K562 (cell line): ENCODE data around the gene SYNJ2. TPM values are rescaled to one million over a fixed set of nuclear protein-coding genes. Genes with fewer than 3 reads are reported as not detected.
A peak's percentile ranks its signal among the peaks of the same experiment; 100 is the strongest.

Experiments
- CXXC5 ChIP-seq: fragments of 250-450 bp; sonication (Bioruptor Pico); IDR thresholded peaks from 2 replicates; pipeline ENCODE4 v1.8.0; 2022; ENCODE audit warnings: inconsistent platforms, mild to moderate bottlenecking, moderate library complexity
- FOXA3 ChIP-seq, 2 experiments: fragments of 450-650 bp in 1 of 2; sonication (generic) in 1 of 2; formaldehyde crosslinking; IDR thresholded peaks in 1 of 2; conservative IDR thresholded peaks in 1 of 2; 2 replicates each; pipeline versions ENCODE4 v1.4.0 to v1.8.0; 2020 to 2022; ENCODE audit warnings: mild to moderate bottlenecking in 2 of 2, missing genetic modification reagents in 1 of 2
- HMG20B ChIP-seq: fragments of 250-450 bp; sonication (Bioruptor Pico); IDR thresholded peaks from 2 replicates; pipeline ENCODE4 v1.5.0; 2021; ENCODE audit warnings: mild to moderate bottlenecking
- MTA3 ChIP-seq: fragments of 450-650 bp; formaldehyde crosslinking; IDR thresholded peaks from 2 replicates; pipeline ENCODE4 v1.6.1; 2017; ENCODE audit warnings: mild to moderate bottlenecking, borderline replicate concordance
- PHF8 ChIP-seq: fragments of 200-600 bp; sonication (generic); IDR thresholded peaks from 2 replicates; pipeline ENCODE4 v1.6.1; 2012; ENCODE audit warnings: mixed run types, mild to moderate bottlenecking, inconsistent platforms, low read length, moderate library complexity, borderline replicate concordance
- PML ChIP-seq: IDR thresholded peaks from 2 replicates; pipeline ENCODE4 v1.6.1; 2012; ENCODE audit warnings: low read length, inconsistent platforms
- RAD21 ChIP-seq, 2 experiments: fragments of 250-450 bp in 1 of 2; fragments of 450-650 bp in 1 of 2; sonication (Bioruptor Pico) in 1 of 2; formaldehyde crosslinking in 1 of 2; IDR thresholded peaks in 1 of 2; conservative IDR thresholded peaks in 1 of 2; 2 replicates each; pipeline versions ENCODE4 v1.4.0 to v1.8.0; 2020 to 2022; ENCODE audit warnings: mild to moderate bottlenecking in 2 of 2, moderate library complexity in 1 of 2
- SAFB ChIP-seq: fragments of 200-400 bp; formaldehyde crosslinking; IDR thresholded peaks from 2 replicates; pipeline ENCODE4 v1.6.1; 2017; ENCODE audit warnings: low read depth, low read length, borderline replicate concordance
- SIX5 ChIP-seq, 2 experiments: IDR thresholded peaks; 2 replicates each; pipeline ENCODE4 v1.6.1; 2011; ENCODE audit warnings: low read length in 2 of 2, borderline replicate concordance in 1 of 2, low read depth in 1 of 2, mild to moderate bottlenecking in 1 of 2, moderate library complexity in 1 of 2; ENCODE audit not compliant: insufficient read depth in 1 of 2
- TRIM24 ChIP-seq, 2 experiments: fragments of 450-650 bp; IDR thresholded peaks; 2 replicates each; pipeline ENCODE4 v1.6.1; 2016
- ZNF175 ChIP-seq: fragments of 200-800 bp; sonication (Bioruptor generic); IDR thresholded peaks from 2 replicates; pipeline ENCODE4 v1.6.1; 2016; ENCODE audit warnings: low read depth, mild to moderate bottlenecking, missing genetic modification characterization, missing compliant biosample characterization
- ZNF23 ChIP-seq: fragments of 250-450 bp; sonication (Bioruptor Pico); IDR thresholded peaks from 2 replicates; pipeline ENCODE4 v1.4.0; 2020; ENCODE audit warnings: mild to moderate bottlenecking
- ZNF311 ChIP-seq: fragments of 250-450 bp; sonication (Bioruptor Pico); IDR thresholded peaks from 2 replicates; pipeline ENCODE4 v1.4.0; 2020; ENCODE audit warnings: mild to moderate bottlenecking, moderate library complexity
- ZNF41 ChIP-seq: fragments of 250-450 bp; sonication (Bioruptor Pico); conservative IDR thresholded peaks from 2 replicates; pipeline ENCODE4 v1.4.0; 2020; ENCODE audit warnings: mild to moderate bottlenecking
- ZNF695 ChIP-seq: fragments of 450-650 bp; formaldehyde crosslinking; IDR thresholded peaks from 2 replicates; pipeline ENCODE4 v1.4.0; 2020; ENCODE audit warnings: mild to moderate bottlenecking, moderate library complexity
- polyA plus RNA-seq, 8 experiments: library from polyadenylated mRNA; depleted of rRNA in 4 of 8; stranded (reverse) in 5 of 8; unstranded in 3 of 8; fragments of >200 nt; fragmentation: Nextera tagmentation in 2 of 8; fragmentation: Illumina TruSeq in 1 of 8; extraction: Ambion mirVana in 2 of 8; extraction: Trizol in 1 of 8; gene quantifications; 2 replicates each; pipeline versions ENCODE4 v1.2.1 to v1.2.3, GENCODE V29; 2011 to 2014; ENCODE audit warnings: inconsistent platforms in 1 of 8, missing spikeins in 1 of 8
- total RNA-seq, 7 experiments: library from RNA; depleted of rRNA in 6 of 7; stranded (reverse); fragments of >200 nt in 6 of 7; fragmentation: Illumina TruSeq in 2 of 7; extraction: Trizol in 2 of 7; gene quantifications; 2 replicates each; pipeline versions ENCODE4 v1.2.1 to v1.2.3, GENCODE V29; 2011 to 2021; ENCODE audit warnings: low replicate concordance in 1 of 7
- TF ChIP-seq, protein P1 (sequence below): fragments of 450-650 bp; conservative IDR thresholded peaks from 2 replicates; pipeline ENCODE4 v1.6.1; 2016; ENCODE audit warnings: missing genetic modification characterization, low read depth, mild to moderate bottlenecking, control low read depth, missing compliant biosample characterization
- TF ChIP-seq, protein P2 (sequence below): sonication (generic); formaldehyde crosslinking; IDR thresholded peaks from 2 replicates; pipeline ENCODE4 v1.8.0; 2022; ENCODE audit warnings: mild to moderate bottlenecking, missing genetic modification reagents
- TF ChIP-seq, protein P3 (sequence below): fragments of 450-650 bp; IDR thresholded peaks from 2 replicates; pipeline ENCODE4 v1.6.1; 2016; ENCODE audit warnings: missing biosample characterization, missing genetic modification characterization
- TF ChIP-seq, protein P4 (sequence below): sonication (generic); formaldehyde crosslinking; IDR thresholded peaks from 2 replicates; pipeline ENCODE4 v1.8.1; 2023; ENCODE audit warnings: mild to moderate bottlenecking, missing genetic modification reagents, moderate library complexity
- TF ChIP-seq, protein P5 (sequence below): fragments of 250-450 bp; sonication (Bioruptor Pico); IDR thresholded peaks from 2 replicates; pipeline ENCODE4 v1.6.1; 2021; ENCODE audit warnings: mild to moderate bottlenecking
- TF ChIP-seq, protein P6 (sequence below): fragments of 450-650 bp; formaldehyde crosslinking; IDR thresholded peaks from 2 replicates; pipeline ENCODE4 v1.4.0; 2020; ENCODE audit warnings: mild to moderate bottlenecking, mixed read lengths

SYNJ2 gene
- total and polyA plus RNA-seq, 9 of the 15 experiments (the other 6 are each of a cell fraction or from before 2014, with no cell fraction given): 3.0 to 27.7 (median 17.8) TPM

DNA sequence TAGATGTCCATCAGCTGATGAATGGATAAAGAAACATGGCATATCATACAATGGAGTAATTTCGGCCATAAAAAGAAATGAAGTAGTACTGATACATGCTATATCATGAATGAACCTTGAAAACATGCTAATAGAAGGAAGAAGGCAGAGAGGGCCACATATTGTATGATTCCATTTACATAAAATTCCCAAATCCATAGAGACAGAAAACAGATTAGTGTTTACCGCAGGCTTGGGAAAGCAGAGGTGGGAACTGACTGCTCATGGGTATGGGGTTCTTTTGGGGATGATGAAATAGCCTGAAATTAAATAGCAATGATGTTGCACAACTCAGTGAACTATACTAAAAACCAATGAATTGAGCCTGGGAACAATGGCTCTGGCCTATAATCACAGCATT is 128.1 kb downstream of the SYNJ2 start (continued):
- TF ChIP-seq, protein P1, sequence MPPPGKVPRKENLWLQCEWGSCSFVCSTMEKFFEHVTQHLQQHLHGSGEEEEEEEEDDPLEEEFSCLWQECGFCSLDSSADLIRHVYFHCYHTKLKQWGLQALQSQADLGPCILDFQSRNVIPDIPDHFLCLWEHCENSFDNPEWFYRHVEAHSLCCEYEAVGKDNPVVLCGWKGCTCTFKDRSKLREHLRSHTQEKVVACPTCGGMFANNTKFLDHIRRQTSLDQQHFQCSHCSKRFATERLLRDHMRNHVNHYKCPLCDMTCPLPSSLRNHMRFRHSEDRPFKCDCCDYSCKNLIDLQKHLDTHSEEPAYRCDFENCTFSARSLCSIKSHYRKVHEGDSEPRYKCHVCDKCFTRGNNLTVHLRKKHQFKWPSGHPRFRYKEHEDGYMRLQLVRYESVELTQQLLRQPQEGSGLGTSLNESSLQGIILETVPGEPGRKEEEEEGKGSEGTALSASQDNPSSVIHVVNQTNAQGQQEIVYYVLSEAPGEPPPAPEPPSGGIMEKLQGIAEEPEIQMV: peak; percentile 58; the same call in 1 of the 2 replicates
- TF ChIP-seq, protein P2, sequence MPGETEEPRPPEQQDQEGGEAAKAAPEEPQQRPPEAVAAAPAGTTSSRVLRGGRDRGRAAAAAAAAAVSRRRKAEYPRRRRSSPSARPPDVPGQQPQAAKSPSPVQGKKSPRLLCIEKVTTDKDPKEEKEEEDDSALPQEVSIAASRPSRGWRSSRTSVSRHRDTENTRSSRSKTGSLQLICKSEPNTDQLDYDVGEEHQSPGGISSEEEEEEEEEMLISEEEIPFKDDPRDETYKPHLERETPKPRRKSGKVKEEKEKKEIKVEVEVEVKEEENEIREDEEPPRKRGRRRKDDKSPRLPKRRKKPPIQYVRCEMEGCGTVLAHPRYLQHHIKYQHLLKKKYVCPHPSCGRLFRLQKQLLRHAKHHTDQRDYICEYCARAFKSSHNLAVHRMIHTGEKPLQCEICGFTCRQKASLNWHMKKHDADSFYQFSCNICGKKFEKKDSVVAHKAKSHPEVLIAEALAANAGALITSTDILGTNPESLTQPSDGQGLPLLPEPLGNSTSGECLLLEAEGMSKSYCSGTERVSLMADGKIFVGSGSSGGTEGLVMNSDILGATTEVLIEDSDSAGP: no peak
- TF ChIP-seq PHF8: no peak
- no peak for TF ChIP-seq HMG20B (CRISPR knock-in tag)
- TF ChIP-seq RAD21 (CRISPR knock-in tag; conservative IDR thresholded peaks at IDR 0.05 in 1 of 2, IDR thresholded peaks at IDR 0.05 in 1 of 2): no peak
- TF ChIP-seq SAFB: no peak
- TF ChIP-seq ZNF175 (CRISPR knock-in tag): 0 out of 2 replicates have a peak, but pooled peaks have one; percentile 27
- TF ChIP-seq PML: no peak
- peak; percentile 97 to 98 for TF ChIP-seq TRIM24 (IDR thresholded peaks at IDR 0.05)
- TF ChIP-seq FOXA3 (CRISPR knock-in tag; conservative IDR thresholded peaks at IDR 0.05 in 1 of 2, IDR thresholded peaks at IDR 0.05 in 1 of 2): no peak
- no peak for TF ChIP-seq ZNF23 (CRISPR knock-in tag)
- TF ChIP-seq, protein P3, sequence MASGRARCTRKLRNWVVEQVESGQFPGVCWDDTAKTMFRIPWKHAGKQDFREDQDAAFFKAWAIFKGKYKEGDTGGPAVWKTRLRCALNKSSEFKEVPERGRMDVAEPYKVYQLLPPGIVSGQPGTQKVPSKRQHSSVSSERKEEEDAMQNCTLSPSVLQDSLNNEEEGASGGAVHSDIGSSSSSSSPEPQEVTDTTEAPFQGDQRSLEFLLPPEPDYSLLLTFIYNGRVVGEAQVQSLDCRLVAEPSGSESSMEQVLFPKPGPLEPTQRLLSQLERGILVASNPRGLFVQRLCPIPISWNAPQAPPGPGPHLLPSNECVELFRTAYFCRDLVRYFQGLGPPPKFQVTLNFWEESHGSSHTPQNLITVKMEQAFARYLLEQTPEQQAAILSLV: peak; percentile 82; the same call in 1 of the 2 replicates
- TF ChIP-seq MTA3: no peak
- no peak for TF ChIP-seq ZNF41 (CRISPR knock-in tag)
- TF ChIP-seq CXXC5: peak; percentile 49
- no peak for TF ChIP-seq SIX5 (IDR thresholded peaks at IDR 0.05; ENCODE audit: borderline replicate concordance in 1 of 2, insufficient read depth in 1 of 2, low read depth in 1 of 2, low read length in 2 of 2)
- no peak for TF ChIP-seq ZNF695 (CRISPR knock-in tag)
- peak; percentile 27; the same call in 1 of the 2 replicates for TF ChIP-seq ZNF311 (CRISPR knock-in tag)
- TF ChIP-seq, protein P4, sequence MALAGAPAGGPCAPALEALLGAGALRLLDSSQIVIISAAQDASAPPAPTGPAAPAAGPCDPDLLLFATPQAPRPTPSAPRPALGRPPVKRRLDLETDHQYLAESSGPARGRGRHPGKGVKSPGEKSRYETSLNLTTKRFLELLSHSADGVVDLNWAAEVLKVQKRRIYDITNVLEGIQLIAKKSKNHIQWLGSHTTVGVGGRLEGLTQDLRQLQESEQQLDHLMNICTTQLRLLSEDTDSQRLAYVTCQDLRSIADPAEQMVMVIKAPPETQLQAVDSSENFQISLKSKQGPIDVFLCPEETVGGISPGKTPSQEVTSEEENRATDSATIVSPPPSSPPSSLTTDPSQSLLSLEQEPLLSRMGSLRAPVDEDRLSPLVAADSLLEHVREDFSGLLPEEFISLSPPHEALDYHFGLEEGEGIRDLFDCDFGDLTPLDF (CRISPR knock-in tag): no peak
- TF ChIP-seq, protein P5, sequence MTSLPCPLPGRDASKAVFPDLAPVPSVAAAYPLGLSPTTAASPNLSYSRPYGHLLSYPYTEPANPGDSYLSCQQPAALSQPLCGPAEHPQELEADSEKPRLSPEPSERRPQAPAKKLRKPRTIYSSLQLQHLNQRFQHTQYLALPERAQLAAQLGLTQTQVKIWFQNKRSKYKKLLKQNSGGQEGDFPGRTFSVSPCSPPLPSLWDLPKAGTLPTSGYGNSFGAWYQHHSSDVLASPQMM (CRISPR knock-in tag): no peak
- TF ChIP-seq, protein P6, sequence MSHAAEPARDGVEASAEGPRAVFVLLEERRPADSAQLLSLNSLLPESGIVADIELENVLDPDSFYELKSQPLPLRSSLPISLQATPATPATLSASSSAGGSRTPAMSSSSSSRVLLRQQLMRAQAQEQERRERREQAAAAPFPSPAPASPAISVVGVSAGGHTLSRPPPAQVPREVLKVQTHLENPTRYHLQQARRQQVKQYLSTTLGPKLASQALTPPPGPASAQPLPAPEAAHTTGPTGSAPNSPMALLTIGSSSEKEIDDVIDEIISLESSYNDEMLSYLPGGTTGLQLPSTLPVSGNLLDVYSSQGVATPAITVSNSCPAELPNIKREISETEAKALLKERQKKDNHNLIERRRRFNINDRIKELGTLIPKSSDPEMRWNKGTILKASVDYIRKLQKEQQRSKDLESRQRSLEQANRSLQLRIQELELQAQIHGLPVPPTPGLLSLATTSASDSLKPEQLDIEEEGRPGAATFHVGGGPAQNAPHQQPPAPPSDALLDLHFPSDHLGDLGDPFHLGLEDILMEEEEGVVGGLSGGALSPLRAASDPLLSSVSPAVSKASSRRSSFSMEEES (CRISPR knock-in tag): no peak
